B cell (primary cell): ENCODE results near the gene NCKIPSD.

Experiments used
- EZH2 ChIP-seq: IDR thresholded peaks from 2 replicates; pipeline ENCODE4 v1.6.1; 2012; ENCODE audit warnings: borderline replicate concordance, low read depth, mild to moderate bottlenecking, moderate library complexity, low read length; ENCODE audit not compliant: insufficient read depth, poor library complexity, severe bottlenecking
- TF ChIP-seq, protein P1 (sequence below): fragments of 200-600 bp; IDR thresholded peaks from one replicate; pipeline ENCODE4 v1.8.0; 2022; ENCODE audit warnings: antibody characterized with exemption, mild to moderate bottlenecking

- TF ChIP-seq, protein P1, sequence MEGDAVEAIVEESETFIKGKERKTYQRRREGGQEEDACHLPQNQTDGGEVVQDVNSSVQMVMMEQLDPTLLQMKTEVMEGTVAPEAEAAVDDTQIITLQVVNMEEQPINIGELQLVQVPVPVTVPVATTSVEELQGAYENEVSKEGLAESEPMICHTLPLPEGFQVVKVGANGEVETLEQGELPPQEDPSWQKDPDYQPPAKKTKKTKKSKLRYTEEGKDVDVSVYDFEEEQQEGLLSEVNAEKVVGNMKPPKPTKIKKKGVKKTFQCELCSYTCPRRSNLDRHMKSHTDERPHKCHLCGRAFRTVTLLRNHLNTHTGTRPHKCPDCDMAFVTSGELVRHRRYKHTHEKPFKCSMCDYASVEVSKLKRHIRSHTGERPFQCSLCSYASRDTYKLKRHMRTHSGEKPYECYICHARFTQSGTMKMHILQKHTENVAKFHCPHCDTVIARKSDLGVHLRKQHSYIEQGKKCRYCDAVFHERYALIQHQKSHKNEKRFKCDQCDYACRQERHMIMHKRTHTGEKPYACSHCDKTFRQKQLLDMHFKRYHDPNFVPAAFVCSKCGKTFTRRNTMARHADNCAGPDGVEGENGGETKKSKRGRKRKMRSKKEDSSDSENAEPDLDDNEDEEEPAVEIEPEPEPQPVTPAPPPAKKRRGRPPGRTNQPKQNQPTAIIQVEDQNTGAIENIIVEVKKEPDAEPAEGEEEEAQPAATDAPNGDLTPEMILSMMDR: peak; percentile 39
- TF ChIP-seq EZH2: no peak
Measured at GRCh38 chr3:48664313-48664644, 21.4 kb downstream of the NCKIPSD start.
